Esophagus muscularis mucosa (tissue), 3 donors: ENCODE data around the gene WNT11.

Experiments used
- CTCF ChIP-seq, 3 experiments: fragments of 200-600 bp in 2 of 3; fragments of 450-650 bp in 1 of 3; sonication (generic) in 2 of 3; IDR thresholded peaks; one replicate each; pipeline ENCODE4 v1.5.1; 2017 to 2019; ENCODE audit warnings: antibody characterized with exemption in 3 of 3, mild to moderate bottlenecking in 2 of 3, moderate library complexity in 1 of 3
- EP300 ChIP-seq: sonication (generic); formaldehyde crosslinking; IDR thresholded peaks from one replicate; pipeline ENCODE4 v1.6.1; 2017; ENCODE audit warnings: antibody characterized with exemption

DNA sequence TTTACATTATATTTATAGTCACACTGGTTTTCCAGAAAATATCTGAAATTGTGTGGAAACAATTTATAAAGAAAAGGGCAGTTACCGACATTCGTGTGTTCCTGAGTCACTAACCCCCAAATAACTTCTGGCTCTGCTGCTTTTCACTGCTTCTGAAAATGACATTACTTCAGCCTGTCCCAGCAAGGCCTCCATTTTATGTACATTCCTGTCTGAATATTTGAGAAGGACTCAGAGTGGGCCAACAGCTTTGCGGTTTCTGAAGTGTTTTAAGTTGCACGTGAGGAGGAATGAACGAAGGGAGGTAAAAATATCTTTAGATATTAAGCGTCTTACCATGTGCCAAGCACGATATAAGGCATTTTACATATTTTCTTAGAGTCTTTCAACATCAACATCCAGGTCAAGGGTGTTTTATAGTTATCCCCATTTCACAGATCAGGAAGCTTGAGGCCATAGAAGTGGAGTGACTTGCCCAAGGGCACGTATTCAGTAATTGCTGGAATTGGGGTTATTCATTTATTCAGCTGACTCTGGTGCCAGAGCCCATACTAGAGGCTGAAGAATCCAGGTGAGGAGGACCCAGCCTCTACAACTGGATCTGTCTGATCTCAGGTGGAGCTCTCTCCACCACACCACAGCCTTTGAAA lies 30.8 kb upstream of the WNT11 start:
- TF ChIP-seq CTCF (IDR thresholded peaks at IDR 0.05) = no peak
- no peak for TF ChIP-seq EP300
